Kidney (tissue), 14 donors: ENCODE results near the gene BRINP2. TPM values are rescaled to one million over a fixed set of nuclear protein-coding genes. Genes with fewer than 3 reads are reported as not detected.

Experiments used
- DNase-seq, 5 donors: peaks; one replicate each; pipeline ENCODE4 v3.0.0-alpha.2; 2013 to 2020
- FAIRE-seq: peaks from 2 replicates; lab custom pipeline; 2012; peaks lifted over from hg19 to GRCh38; lab: Jason Lieb, UNC
- H3K27ac ChIP-seq, 2 donors: one replicate each; pipeline ENCODE4 v1.7.0; 2013; ENCODE audit warnings: low read depth in 2 of 2, low read length in 2 of 2, inconsistent platforms in 1 of 2
- H3K27me3 ChIP-seq: one replicate; pipeline ENCODE4 v1.7.1; 2013; ENCODE audit warnings: low read length, inconsistent platforms; ENCODE audit not compliant: control insufficient read depth, insufficient read depth
- H3K36me3 ChIP-seq, 3 donors: one replicate each; pipeline versions ENCODE4 v1.7.0 to v1.7.1; 2013; ENCODE audit warnings: low read length in 3 of 3, control low read depth in 1 of 3, inconsistent platforms in 1 of 3; ENCODE audit not compliant: insufficient read depth in 3 of 3, control insufficient read depth in 2 of 3
- H3K4me1 ChIP-seq, 3 donors: one replicate each; pipeline versions ENCODE4 v1.7.0 to v1.7.1; 2013; ENCODE audit warnings: low read length in 3 of 3, inconsistent platforms in 1 of 3, low read depth in 1 of 3; ENCODE audit not compliant: control insufficient read depth in 2 of 3, insufficient read depth in 2 of 3
- H3K4me3 ChIP-seq, 3 donors: one replicate each; pipeline versions ENCODE4 v1.7.0 to v1.8.1; 2013; ENCODE audit warnings: low read length in 3 of 3, control low read depth in 1 of 3, inconsistent platforms in 1 of 3
- H3K9ac ChIP-seq, 3 donors: one replicate each; pipeline versions ENCODE4 v1.7.0 to v1.7.1; 2013; ENCODE audit warnings: low read length in 3 of 3, control low read depth in 1 of 3, inconsistent platforms in 1 of 3
- H3K9me3 ChIP-seq, 3 donors: one replicate each; pipeline versions ENCODE4 v1.7.0 to v1.7.1; 2013; ENCODE audit warnings: low read length in 3 of 3, control low read depth in 1 of 3, inconsistent platforms in 1 of 3; ENCODE audit not compliant: control insufficient read depth in 2 of 3, insufficient read depth in 1 of 3
- intact Hi-C: fragments of 100-400 bp; cut with DNase I; formaldehyde crosslinking; loops from one replicate; pipeline ENCODE4 v1.11.1; 2022
- polyA plus RNA-seq: library from polyadenylated mRNA; stranded (reverse); fragments of 350-450 nt; fragmentation: Illumina TruSeq; extraction: RNeasy Lipid Tissue Mini Kit (QIAGEN cat#74804); gene quantifications from one replicate; pipeline ENCODE4 v1.2.3, GENCODE V29; 2014; ENCODE audit warnings: low read depth, low replicate concordance; ENCODE audit not compliant: insufficient read depth
- total RNA-seq: library from RNA; stranded (reverse); fragmentation: NEBNext Ultra II Directional; extraction: Animal tissue kit (Norgen Biotek cat#: 25700); gene quantifications from one replicate; pipeline ENCODE4 v1.2.1, GENCODE V29; 2021
- TF ChIP-seq, protein P1 (sequence below): IDR thresholded peaks from 3 replicates; pipeline ENCODE4 v1.5.1; 2012; ENCODE audit warnings: mild to moderate bottlenecking, moderate library complexity, borderline replicate concordance; ENCODE audit not compliant: insufficient read depth; ENCODE audit errors: extremely low read depth
- donor health status: control.
- donor health status: control.
- donor health status: control.
- donor health status: control.
- donor health status: control.
- donor health status: DM: yes; HTN: yes; CAD: no.
- donor health status: Normal renal cell carcinoma (clear cell type).

The BRINP2 gene
- total and polyA plus RNA-seq, 2 donors from 2014 or later: not detected

DNA sequence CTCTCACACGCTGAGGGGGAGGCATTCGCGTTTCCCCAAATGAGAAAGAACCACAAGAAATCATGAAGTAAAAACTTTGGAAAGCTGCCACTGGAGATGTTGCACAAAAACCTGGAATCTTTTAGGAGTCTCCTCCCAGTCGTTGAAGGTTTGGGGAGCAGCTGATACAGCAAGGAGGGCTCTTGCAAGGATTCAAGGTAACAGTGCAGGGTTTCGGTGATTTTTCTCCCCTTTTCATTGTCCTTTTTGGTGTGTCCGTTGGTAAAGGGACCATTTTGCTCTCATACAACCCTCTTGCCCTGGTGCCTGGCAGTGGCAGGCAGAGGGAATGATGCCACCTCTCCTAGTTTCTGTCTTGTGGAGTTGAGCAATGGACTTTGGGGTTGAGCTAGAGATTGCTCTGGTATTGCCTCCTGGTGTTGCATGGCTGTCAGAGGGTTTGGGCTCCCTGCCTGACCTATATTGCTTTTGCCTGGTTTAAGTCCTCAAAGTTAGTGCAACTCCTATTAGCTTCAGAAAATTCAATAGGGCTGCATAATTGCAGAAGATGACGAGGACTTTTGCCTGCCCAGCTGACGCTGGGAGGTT is 872 bp downstream of the BRINP2 start:
- Histone ChIP-seq H3K9me3 (no peaks in the 10 kb centered on the region), H3K9ac (no peak overlapping the region), H3K36me3 (no peaks in the 10 kb centered on the region), H3K4me3 (no peak overlapping the region), H3K27ac (no peak overlapping the region), H3K27me3 (peaks cover 25% of the 10 kb centered on the region), H3K4me1 (peaks cover 0 to 6% (median 0%) of the 10 kb centered on the region in 3 donors)
- TF ChIP-seq, protein P1, sequence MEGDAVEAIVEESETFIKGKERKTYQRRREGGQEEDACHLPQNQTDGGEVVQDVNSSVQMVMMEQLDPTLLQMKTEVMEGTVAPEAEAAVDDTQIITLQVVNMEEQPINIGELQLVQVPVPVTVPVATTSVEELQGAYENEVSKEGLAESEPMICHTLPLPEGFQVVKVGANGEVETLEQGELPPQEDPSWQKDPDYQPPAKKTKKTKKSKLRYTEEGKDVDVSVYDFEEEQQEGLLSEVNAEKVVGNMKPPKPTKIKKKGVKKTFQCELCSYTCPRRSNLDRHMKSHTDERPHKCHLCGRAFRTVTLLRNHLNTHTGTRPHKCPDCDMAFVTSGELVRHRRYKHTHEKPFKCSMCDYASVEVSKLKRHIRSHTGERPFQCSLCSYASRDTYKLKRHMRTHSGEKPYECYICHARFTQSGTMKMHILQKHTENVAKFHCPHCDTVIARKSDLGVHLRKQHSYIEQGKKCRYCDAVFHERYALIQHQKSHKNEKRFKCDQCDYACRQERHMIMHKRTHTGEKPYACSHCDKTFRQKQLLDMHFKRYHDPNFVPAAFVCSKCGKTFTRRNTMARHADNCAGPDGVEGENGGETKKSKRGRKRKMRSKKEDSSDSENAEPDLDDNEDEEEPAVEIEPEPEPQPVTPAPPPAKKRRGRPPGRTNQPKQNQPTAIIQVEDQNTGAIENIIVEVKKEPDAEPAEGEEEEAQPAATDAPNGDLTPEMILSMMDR: no peak
- no peak for FAIRE-seq
- intact Hi-C loops: no loop called here
- no peak for DNase-seq

- Histone ChIP-seq H3K27ac (no peak overlapping the region), H3K9ac (no peak overlapping the region), H3K36me3 (no peaks in the 10 kb centered on the region), H3K4me3 (no peak overlapping the region), H3K27me3 (peaks cover 24% of the 10 kb centered on the region), H3K4me1 (peaks cover 0 to 6% (median 0%) of the 10 kb centered on the region in 3 donors), H3K9me3 (no peaks in the 10 kb centered on the region)
- TF ChIP-seq, protein P1: no peak
- no peak for FAIRE-seq
- no peak for DNase-seq
- intact Hi-C loops: no loop called here
These were observed 1.5 kb downstream of the BRINP2 start for GRCh38 chr1:177172272-177172671.

DNA sequence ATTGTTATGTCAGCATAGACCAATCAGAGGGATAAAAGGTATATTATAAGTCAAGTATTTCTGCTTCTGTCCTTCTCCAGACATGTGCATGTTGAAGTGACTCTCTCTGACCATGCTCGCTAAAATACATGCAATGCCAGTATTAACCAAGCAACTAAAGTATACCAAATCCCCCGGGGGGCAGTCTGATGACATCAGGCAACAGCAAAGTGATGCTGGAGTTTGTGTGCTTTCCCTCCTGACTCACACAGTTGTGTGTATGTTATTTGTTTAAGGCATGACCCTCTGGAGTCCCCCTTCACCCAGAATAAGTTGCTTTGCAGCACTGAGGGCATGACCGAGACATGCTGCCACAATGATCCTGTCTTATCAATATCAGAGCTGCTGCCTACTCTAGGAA is 2.1 kb downstream of the BRINP2 start:
- intact Hi-C loops: no loop called here
- no peak overlapping the region for H3K27ac ChIP-seq
- H3K9ac ChIP-seq: no peak overlapping the region
- H3K9me3 ChIP-seq: no peaks in the 10 kb centered on the region
- peaks cover 22% of the 10 kb centered on the region for H3K27me3 ChIP-seq
- TF ChIP-seq, protein P1: no peak
- H3K4me3 ChIP-seq: no peak overlapping the region
- H3K4me1 ChIP-seq: peaks cover 0 to 6% (median 0%) of the 10 kb centered on the region in 3 donors
- H3K36me3 ChIP-seq: no peaks in the 10 kb centered on the region
- no peak for DNase-seq
- no peak for FAIRE-seq

GRCh38 chr1:177173976-177174375 is 3.2 kb downstream of the BRINP2 start:
- no peak for DNase-seq
- FAIRE-seq: no peak
- peaks cover 17% of the 10 kb centered on the region for H3K27me3 ChIP-seq
- H3K9me3 ChIP-seq: no peaks in the 10 kb centered on the region
- TF ChIP-seq, protein P1: no peak
- intact Hi-C loops: no loop called here
- H3K36me3 ChIP-seq: no peaks in the 10 kb centered on the region
- H3K9ac ChIP-seq: no peak overlapping the region
- H3K4me3 ChIP-seq: no peak overlapping the region
- peaks cover 0 to 6% (median 0%) of the 10 kb centered on the region in 3 donors for H3K4me1 ChIP-seq
- H3K27ac ChIP-seq: no peak overlapping the region
